B cell (primary cell): ENCODE results near the gene SLC22A31.

Experiments
- EZH2 ChIP-seq: IDR thresholded peaks from 2 replicates; pipeline ENCODE4 v1.6.1; 2012; ENCODE audit warnings: borderline replicate concordance, low read depth, mild to moderate bottlenecking, moderate library complexity, low read length; ENCODE audit not compliant: insufficient read depth, poor library complexity, severe bottlenecking
- TF ChIP-seq, protein P1 (sequence below): fragments of 200-600 bp; IDR thresholded peaks from one replicate; pipeline ENCODE4 v1.8.0; 2022; ENCODE audit warnings: antibody characterized with exemption, mild to moderate bottlenecking

DNA sequence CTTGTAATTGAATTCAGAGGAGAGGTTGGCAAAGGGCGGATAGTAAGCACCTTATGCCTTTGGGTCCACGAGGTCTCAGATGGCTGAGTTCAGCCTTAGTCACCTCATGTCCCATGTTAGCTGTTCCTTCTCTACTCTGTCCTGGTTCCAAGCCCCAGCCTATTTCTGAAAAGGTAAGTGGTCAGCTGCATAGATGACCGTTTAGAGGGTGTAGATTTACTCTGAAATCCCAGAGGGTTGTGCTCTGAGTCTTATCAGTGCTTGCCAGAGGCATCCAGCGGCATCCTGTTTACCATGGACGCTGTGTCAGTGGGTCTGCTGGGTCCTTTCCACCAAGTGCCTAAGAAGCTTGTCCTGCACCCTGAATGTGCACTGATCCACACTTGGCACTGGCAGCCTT is 19.0 kb upstream of the SLC22A31 start:
- TF ChIP-seq, protein P1, sequence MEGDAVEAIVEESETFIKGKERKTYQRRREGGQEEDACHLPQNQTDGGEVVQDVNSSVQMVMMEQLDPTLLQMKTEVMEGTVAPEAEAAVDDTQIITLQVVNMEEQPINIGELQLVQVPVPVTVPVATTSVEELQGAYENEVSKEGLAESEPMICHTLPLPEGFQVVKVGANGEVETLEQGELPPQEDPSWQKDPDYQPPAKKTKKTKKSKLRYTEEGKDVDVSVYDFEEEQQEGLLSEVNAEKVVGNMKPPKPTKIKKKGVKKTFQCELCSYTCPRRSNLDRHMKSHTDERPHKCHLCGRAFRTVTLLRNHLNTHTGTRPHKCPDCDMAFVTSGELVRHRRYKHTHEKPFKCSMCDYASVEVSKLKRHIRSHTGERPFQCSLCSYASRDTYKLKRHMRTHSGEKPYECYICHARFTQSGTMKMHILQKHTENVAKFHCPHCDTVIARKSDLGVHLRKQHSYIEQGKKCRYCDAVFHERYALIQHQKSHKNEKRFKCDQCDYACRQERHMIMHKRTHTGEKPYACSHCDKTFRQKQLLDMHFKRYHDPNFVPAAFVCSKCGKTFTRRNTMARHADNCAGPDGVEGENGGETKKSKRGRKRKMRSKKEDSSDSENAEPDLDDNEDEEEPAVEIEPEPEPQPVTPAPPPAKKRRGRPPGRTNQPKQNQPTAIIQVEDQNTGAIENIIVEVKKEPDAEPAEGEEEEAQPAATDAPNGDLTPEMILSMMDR, result no peak
- TF ChIP-seq EZH2, result no peak
